Fibroblast of lung (primary cell): ENCODE data around the gene JUN.

Experiments
- CTCF ChIP-seq, 2 donors: IDR thresholded peaks in 1 of 2; conservative IDR thresholded peaks in 1 of 2; 1 replicate in 1 of 2; 2 replicates in 1 of 2; pipeline ENCODE4 v1.5.1; 2011 to 2012; ENCODE audit warnings: low read length in 2 of 2, control low read depth in 1 of 2, inconsistent platforms in 1 of 2, low read depth in 1 of 2, mild to moderate bottlenecking in 1 of 2
- EZH2 ChIP-seq: IDR thresholded peaks from 2 replicates; pipeline ENCODE4 v1.5.1; 2012; ENCODE audit warnings: low read length, control low read depth, mild to moderate bottlenecking; ENCODE audit errors: missing control alignments

GRCh38 chr1:58774027-58774426 is 9.8 kb downstream of the JUN start:
- TF ChIP-seq CTCF (conservative IDR thresholded peaks at IDR 0.05 in 1 of 2, IDR thresholded peaks at IDR 0.05 in 1 of 2; ENCODE audit: low read depth in 1 of 2, low read length in 2 of 2): no peak
- TF ChIP-seq EZH2: no peak
